Measurements from ENCODE around the gene SYT7.
A peak's percentile ranks its signal among the peaks of the same experiment; 100 is the strongest.

GRCh38 chr11:61482513-61482912 is 98.4 kb downstream of the SYT7 start:
- TF ChIP-seq, protein P1, sequence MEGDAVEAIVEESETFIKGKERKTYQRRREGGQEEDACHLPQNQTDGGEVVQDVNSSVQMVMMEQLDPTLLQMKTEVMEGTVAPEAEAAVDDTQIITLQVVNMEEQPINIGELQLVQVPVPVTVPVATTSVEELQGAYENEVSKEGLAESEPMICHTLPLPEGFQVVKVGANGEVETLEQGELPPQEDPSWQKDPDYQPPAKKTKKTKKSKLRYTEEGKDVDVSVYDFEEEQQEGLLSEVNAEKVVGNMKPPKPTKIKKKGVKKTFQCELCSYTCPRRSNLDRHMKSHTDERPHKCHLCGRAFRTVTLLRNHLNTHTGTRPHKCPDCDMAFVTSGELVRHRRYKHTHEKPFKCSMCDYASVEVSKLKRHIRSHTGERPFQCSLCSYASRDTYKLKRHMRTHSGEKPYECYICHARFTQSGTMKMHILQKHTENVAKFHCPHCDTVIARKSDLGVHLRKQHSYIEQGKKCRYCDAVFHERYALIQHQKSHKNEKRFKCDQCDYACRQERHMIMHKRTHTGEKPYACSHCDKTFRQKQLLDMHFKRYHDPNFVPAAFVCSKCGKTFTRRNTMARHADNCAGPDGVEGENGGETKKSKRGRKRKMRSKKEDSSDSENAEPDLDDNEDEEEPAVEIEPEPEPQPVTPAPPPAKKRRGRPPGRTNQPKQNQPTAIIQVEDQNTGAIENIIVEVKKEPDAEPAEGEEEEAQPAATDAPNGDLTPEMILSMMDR (IDR thresholded peaks at IDR 0.05; ENCODE audit: low read depth, low read length, missing input control) = peak; percentile 30
- no peak for TF ChIP-seq EGR1 (IDR thresholded peaks at IDR 0.05; ENCODE audit: low read depth in 2 of 2)
- TF ChIP-seq HNF4G (IDR thresholded peaks at IDR 0.05) = no peak
- no peak for TF ChIP-seq SP1 (IDR thresholded peaks at IDR 0.05)
- TF ChIP-seq TAF1 (conservative IDR thresholded peaks at IDR 0.05) = no peak
- TF ChIP-seq, protein P2, sequence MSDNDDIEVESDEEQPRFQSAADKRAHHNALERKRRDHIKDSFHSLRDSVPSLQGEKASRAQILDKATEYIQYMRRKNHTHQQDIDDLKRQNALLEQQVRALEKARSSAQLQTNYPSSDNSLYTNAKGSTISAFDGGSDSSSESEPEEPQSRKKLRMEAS (IDR thresholded peaks at IDR 0.05) = no peak
- TF ChIP-seq JUND (IDR thresholded peaks at IDR 0.05) = no peak
- TF ChIP-seq GABPA (IDR thresholded peaks at IDR 0.05 in 1 of 2, conservative IDR thresholded peaks at IDR 0.05 in 1 of 2) = no peak
- TF ChIP-seq RAD21 (IDR thresholded peaks at IDR 0.05) = peak in 1 of 2 donors; percentile 46
- TF ChIP-seq, protein P3, sequence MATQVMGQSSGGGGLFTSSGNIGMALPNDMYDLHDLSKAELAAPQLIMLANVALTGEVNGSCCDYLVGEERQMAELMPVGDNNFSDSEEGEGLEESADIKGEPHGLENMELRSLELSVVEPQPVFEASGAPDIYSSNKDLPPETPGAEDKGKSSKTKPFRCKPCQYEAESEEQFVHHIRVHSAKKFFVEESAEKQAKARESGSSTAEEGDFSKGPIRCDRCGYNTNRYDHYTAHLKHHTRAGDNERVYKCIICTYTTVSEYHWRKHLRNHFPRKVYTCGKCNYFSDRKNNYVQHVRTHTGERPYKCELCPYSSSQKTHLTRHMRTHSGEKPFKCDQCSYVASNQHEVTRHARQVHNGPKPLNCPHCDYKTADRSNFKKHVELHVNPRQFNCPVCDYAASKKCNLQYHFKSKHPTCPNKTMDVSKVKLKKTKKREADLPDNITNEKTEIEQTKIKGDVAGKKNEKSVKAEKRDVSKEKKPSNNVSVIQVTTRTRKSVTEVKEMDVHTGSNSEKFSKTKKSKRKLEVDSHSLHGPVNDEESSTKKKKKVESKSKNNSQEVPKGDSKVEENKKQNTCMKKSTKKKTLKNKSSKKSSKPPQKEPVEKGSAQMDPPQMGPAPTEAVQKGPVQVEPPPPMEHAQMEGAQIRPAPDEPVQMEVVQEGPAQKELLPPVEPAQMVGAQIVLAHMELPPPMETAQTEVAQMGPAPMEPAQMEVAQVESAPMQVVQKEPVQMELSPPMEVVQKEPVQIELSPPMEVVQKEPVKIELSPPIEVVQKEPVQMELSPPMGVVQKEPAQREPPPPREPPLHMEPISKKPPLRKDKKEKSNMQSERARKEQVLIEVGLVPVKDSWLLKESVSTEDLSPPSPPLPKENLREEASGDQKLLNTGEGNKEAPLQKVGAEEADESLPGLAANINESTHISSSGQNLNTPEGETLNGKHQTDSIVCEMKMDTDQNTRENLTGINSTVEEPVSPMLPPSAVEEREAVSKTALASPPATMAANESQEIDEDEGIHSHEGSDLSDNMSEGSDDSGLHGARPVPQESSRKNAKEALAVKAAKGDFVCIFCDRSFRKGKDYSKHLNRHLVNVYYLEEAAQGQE (IDR thresholded peaks at IDR 0.05) = no peak
- TF ChIP-seq, protein P4, sequence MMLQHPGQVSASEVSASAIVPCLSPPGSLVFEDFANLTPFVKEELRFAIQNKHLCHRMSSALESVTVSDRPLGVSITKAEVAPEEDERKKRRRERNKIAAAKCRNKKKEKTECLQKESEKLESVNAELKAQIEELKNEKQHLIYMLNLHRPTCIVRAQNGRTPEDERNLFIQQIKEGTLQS (IDR thresholded peaks at IDR 0.05) = no peak
- no peak for TF ChIP-seq ZBTB33 (IDR thresholded peaks at IDR 0.05)

Data from liver (tissue), 3 donors.